CD4-positive, alpha-beta T cell (primary cell): ENCODE data around the gene C2orf66. TPM values are rescaled to one million over a fixed set of nuclear protein-coding genes. Genes with fewer than 3 reads are reported as not detected.

Source experiments
- ATAC-seq: fragments of 200-7000 bp; cut with Tn5 transposase; one replicate; pipeline ENCODE4 v1.10.0; 2022; ENCODE audit warnings: mild to moderate bottlenecking; ENCODE audit not compliant: poor library complexity
- CTCF ChIA-PET: fragments of 350-600 bp; sonication (Branson Sonifier 250); formaldehyde crosslinking; loops from one replicate; lab custom pipeline; 2021; ENCODE audit warnings: antibody characterized with exemption, inconsistent platforms; lab: Charles Lee
- POLR2A ChIA-PET: fragments of 350-600 bp; sonication (Branson Sonifier 250); formaldehyde crosslinking; loops from one replicate; lab custom pipeline; 2021; ENCODE audit warnings: antibody characterized with exemption, inconsistent platforms; lab: Charles Lee
- DNase-seq, 14 experiments: peaks; one replicate each; pipeline ENCODE4 v3.0.0-alpha.2; 2013 to 2020; ENCODE audit warnings: mixed read lengths in 2 of 14
- H3K27ac ChIP-seq, 2 donors: one replicate each; pipeline versions ENCODE4 v1.5.1 to v1.7.0; 2013; ENCODE audit warnings: low read length in 2 of 2, low read depth in 1 of 2, mild to moderate bottlenecking in 1 of 2
- H3K27me3 ChIP-seq, 2 experiments: 1 replicate in 1 of 2; 2 replicates in 1 of 2; pipeline versions ENCODE4 v1.6.1 to v1.7.0; 2013; ENCODE audit warnings: low read length in 2 of 2, control low read depth in 1 of 2, mild to moderate bottlenecking in 1 of 2, moderate library complexity in 1 of 2; ENCODE audit not compliant: insufficient read depth in 2 of 2, control insufficient read depth in 1 of 2
- H3K36me3 ChIP-seq: one replicate; pipeline ENCODE4 v1.6.1; 2013; ENCODE audit warnings: low read length, control low read depth; ENCODE audit not compliant: insufficient read depth
- H3K4me1 ChIP-seq: one replicate; pipeline ENCODE4 v1.6.1; 2013; ENCODE audit warnings: low read length, control low read depth; ENCODE audit not compliant: insufficient read depth
- H3K4me3 ChIP-seq: one replicate; pipeline ENCODE4 v1.5.1; 2013; ENCODE audit warnings: mild to moderate bottlenecking, low read length, moderate library complexity
- H3K9me3 ChIP-seq, 2 experiments: 1 replicate in 1 of 2; 2 replicates in 1 of 2; pipeline versions ENCODE4 v1.6.1 to v1.7.0; 2013; ENCODE audit warnings: low read length in 2 of 2, mild to moderate bottlenecking in 2 of 2, control low read depth in 1 of 2, moderate library complexity in 1 of 2; ENCODE audit not compliant: control insufficient read depth in 1 of 2, insufficient read depth in 1 of 2
- H3K27ac Mint-ChIP-seq: one replicate; pipeline ENCODE4 v1.8.0; 2020; ENCODE audit warnings: mixed read lengths
- H3K27me3 Mint-ChIP-seq: one replicate; pipeline ENCODE4 v1.8.0; 2021; ENCODE audit warnings: mixed read lengths
- H3K36me3 Mint-ChIP-seq: one replicate; pipeline ENCODE4 v1.8.0; 2021; ENCODE audit warnings: low read depth, mixed read lengths
- H3K4me1 Mint-ChIP-seq: one replicate; pipeline ENCODE4 v1.8.0; 2021; ENCODE audit warnings: low read depth, mixed read lengths
- H3K4me3 Mint-ChIP-seq: one replicate; pipeline ENCODE4 v1.8.0; 2020; ENCODE audit warnings: mild to moderate bottlenecking, mixed read lengths
- H3K9me3 Mint-ChIP-seq: one replicate; pipeline ENCODE4 v1.8.0; 2020; ENCODE audit warnings: mixed read lengths
- intact Hi-C, 2 experiments: fragments of 100-400 bp; cut with DNase I in 1 of 2; cut with micrococcal nuclease in 1 of 2; formaldehyde crosslinking; loops; one replicate each; pipeline versions ENCODE4 v1.15.1 to v1.9.0; 2023 to 2025; cut with DNase I, micrococcal nuclease
- total RNA-seq, 174 experiments: library from RNA in 2 of 174; stranded (reverse) in 2 of 174; gene quantifications; one replicate each; pipeline ENCODE4 v1.2.3 and lab custom pipeline; 2021 to 2026
- TF ChIP-seq, protein P1 (sequence below): fragments of 200-600 bp; IDR thresholded peaks from one replicate; pipeline ENCODE4 v1.8.0; 2022; ENCODE audit warnings: antibody characterized with exemption, mild to moderate bottlenecking

The C2orf66 gene
- total RNA-seq, 2 experiments from 2014 or later, result not detected

DNA sequence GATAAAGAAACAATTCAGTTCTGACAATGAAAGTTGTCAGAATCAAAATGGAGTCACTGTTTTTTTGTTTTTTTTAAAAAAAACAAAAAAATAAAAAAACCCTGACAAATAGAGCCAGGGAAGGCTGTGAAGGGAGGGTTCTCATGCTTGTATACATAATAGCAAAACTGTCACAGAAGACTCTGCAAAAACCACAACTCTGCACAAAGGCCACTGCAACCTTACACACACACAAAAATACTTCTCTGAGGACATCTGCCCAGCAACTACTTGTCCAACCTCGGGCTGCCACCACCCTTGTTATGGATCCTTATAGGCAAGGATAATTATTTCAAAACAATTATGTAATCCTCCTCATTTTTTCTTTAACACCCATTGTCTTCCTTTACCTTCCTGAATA lies 41.9 kb upstream of the C2orf66 start:
- Histone ChIP-seq H3K27ac (no peak overlapping the region), H3K9me3 (no peaks in the 10 kb centered on the region), H3K27me3 (no peaks in the 10 kb centered on the region), H3K36me3 (peaks cover 5% of the 10 kb centered on the region), H3K4me1 (no peaks in the 10 kb centered on the region), H3K4me3 (no peak overlapping the region)
- H3K27me3 Mint-ChIP-seq, result no peaks in the 10 kb centered on the region
- no peak for DNase-seq
- H3K27ac Mint-ChIP-seq, result no peak overlapping the region
- ChIA-PET POLR2A (no interaction called here), CTCF (no interaction called here)
- TF ChIP-seq, protein P1, sequence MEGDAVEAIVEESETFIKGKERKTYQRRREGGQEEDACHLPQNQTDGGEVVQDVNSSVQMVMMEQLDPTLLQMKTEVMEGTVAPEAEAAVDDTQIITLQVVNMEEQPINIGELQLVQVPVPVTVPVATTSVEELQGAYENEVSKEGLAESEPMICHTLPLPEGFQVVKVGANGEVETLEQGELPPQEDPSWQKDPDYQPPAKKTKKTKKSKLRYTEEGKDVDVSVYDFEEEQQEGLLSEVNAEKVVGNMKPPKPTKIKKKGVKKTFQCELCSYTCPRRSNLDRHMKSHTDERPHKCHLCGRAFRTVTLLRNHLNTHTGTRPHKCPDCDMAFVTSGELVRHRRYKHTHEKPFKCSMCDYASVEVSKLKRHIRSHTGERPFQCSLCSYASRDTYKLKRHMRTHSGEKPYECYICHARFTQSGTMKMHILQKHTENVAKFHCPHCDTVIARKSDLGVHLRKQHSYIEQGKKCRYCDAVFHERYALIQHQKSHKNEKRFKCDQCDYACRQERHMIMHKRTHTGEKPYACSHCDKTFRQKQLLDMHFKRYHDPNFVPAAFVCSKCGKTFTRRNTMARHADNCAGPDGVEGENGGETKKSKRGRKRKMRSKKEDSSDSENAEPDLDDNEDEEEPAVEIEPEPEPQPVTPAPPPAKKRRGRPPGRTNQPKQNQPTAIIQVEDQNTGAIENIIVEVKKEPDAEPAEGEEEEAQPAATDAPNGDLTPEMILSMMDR, result no peak
- H3K36me3 Mint-ChIP-seq, result peaks cover 15% of the 10 kb centered on the region
- no peak for ATAC-seq
- H3K9me3 Mint-ChIP-seq, result no peaks in the 10 kb centered on the region
- H3K4me1 Mint-ChIP-seq, result no peaks in the 10 kb centered on the region
- intact Hi-C loops, result no loop called here
- no peak overlapping the region for H3K4me3 Mint-ChIP-seq

DNA sequence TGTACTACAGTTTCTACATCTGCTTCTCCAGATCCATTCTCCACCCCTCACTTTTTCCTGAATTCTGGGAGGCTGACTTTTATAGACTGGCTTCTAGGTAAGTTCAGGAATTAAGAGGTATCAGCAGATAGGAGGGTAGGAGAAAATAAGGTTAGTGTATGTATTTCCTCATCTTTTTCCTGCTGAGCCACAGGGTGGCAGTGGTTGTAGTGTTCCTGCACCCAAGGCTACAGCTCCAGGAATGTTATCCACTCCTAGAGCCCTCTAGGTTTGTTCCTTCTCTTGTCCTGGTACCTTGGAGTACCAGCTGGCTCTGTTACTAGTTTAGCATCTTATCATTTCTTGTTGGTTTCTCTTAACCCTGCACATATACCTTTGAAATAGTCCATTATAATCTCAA lies 40.7 kb upstream of the C2orf66 start:
- CTCF ChIA-PET, result no interaction called here
- peak in 1 of 14 experiments; percentile 11 for DNase-seq
- TF ChIP-seq, protein P1, result no peak
- H3K4me1 ChIP-seq, result no peaks in the 10 kb centered on the region
- H3K9me3 ChIP-seq, result no peaks in the 10 kb centered on the region
- peaks cover 5% of the 10 kb centered on the region for H3K36me3 ChIP-seq
- Mint-ChIP-seq H3K4me3 (no peak overlapping the region), H3K36me3 (peaks cover 23% of the 10 kb centered on the region), H3K27ac (no peak overlapping the region), H3K9me3 (no peaks in the 10 kb centered on the region), H3K4me1 (no peaks in the 10 kb centered on the region), H3K27me3 (no peaks in the 10 kb centered on the region)
- intact Hi-C loops, result no loop called here
- no peak for ATAC-seq
- H3K27me3 ChIP-seq, result no peaks in the 10 kb centered on the region
- H3K4me3 ChIP-seq, result no peak overlapping the region
- no peak overlapping the region for H3K27ac ChIP-seq
- POLR2A ChIA-PET, result no interaction called here

DNA sequence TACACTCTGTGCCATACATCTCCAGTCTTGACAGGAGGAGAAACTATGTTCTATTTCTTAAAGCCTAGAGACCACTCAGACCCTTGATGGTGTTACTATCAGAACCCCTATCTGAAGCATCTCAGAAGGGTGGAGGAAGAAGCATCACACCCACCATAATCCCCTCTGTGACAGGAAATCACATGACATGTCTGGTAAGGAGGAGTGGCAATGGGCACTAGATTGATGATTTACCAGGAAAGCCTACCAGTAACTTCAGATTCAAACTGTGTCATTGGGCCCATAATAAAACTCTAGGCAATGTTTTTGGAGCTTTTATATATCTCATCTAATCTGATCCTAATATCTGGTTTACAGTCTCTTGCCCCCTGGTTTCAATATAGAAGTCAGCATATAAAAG lies 37.1 kb upstream of the C2orf66 start:
- TF ChIP-seq, protein P1, result no peak
- no peak overlapping the region for H3K4me3 Mint-ChIP-seq
- ChIA-PET POLR2A (no interaction called here), CTCF (interaction anchor here (1.0 kb wide), 1 partner anchor 9 kb away, joined by 3 read pairs; no protein-coding TSS in a partner anchor)
- no peaks in the 10 kb centered on the region for H3K9me3 ChIP-seq
- H3K4me3 ChIP-seq, result no peak overlapping the region
- H3K27ac ChIP-seq, result no peak overlapping the region
- DNase-seq, result no peak
- intact Hi-C loops, result no loop called here
- H3K27ac Mint-ChIP-seq, result no peak overlapping the region
- peaks cover 12% of the 10 kb centered on the region for H3K36me3 ChIP-seq
- H3K27me3 ChIP-seq, result no peaks in the 10 kb centered on the region
- H3K9me3 Mint-ChIP-seq, result no peaks in the 10 kb centered on the region
- no peaks in the 10 kb centered on the region for H3K4me1 Mint-ChIP-seq
- ATAC-seq, result no peak
- H3K4me1 ChIP-seq, result no peaks in the 10 kb centered on the region
- peaks cover 27% of the 10 kb centered on the region for H3K36me3 Mint-ChIP-seq
- no peaks in the 10 kb centered on the region for H3K27me3 Mint-ChIP-seq
